Measurements from ENCODE around the gene ALLC.
"Not testable (repeated sequence)": the region's sequence is repeated elsewhere in the genome, so short reads cannot be mapped to it uniquely, and the experiment has no call there.

The ALLC gene

DNA sequence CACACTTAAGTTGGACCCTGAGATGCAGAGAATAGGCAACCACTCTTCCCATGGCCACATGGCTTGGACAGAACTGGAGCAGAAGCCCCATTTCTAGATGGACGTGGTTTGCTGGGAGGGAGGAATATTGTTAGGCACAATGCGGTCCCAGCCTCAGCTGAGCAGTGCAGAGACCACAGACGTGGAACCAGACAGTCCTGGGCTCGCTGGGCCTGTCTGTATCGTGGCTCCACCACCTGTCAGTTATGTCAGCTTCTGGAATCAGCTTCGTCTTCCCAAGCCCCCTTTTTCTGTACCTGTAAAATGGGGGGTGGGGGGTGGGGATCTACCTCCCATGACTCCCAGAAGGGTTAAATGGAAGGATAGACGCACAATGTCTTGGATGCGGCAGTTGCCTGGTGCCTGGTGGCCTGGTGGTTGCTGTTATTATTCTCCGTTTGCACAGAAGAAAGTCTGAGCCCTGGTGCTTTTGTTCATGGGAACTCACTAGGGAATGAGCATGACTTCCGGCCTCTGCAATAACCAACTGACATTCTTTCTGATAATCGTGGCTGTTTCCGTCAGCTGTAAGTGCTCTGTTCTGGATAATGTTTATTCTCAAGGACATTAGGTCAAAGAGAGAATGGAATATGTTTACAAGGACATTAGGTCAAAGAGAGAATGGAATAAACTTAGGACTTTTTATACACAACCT, 31.7 kb upstream of the ALLC start:
- DNase-seq (ENCODE audit: low spot score) = no peak

DNA sequence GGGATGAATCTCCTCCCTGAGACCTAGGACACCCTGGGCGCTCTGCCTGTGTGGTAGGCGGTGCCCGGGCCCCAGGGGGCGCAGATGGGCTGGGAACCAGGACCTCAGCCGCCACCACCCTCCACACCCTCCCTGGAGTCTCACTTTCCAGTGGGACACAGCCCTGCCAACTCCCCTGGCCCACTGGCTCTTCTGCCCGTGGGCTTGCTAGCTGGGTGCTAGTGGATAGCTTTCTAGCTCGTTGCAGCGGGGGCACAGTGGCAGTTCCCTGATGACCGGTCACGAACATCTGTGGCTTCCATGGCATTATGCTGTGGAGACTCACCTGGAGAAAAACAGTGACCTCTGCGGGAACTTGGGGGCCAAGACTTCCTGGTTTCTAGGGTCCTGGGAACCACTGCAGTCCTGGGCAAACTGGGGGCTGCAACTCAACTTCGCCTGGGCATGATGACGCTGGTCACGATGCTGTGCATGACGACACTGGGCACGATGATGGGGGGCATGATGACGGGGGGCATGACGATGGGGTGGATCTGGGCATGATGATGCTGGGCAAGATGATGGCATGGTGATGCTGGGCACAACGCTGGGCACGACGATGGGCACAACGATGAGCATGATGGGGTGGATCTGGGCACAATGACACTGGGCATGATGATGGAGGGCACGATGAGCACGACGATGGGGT, 31.0 kb upstream of the ALLC start:
- no peak for DNase-seq (ENCODE audit: low spot score)

DNA sequence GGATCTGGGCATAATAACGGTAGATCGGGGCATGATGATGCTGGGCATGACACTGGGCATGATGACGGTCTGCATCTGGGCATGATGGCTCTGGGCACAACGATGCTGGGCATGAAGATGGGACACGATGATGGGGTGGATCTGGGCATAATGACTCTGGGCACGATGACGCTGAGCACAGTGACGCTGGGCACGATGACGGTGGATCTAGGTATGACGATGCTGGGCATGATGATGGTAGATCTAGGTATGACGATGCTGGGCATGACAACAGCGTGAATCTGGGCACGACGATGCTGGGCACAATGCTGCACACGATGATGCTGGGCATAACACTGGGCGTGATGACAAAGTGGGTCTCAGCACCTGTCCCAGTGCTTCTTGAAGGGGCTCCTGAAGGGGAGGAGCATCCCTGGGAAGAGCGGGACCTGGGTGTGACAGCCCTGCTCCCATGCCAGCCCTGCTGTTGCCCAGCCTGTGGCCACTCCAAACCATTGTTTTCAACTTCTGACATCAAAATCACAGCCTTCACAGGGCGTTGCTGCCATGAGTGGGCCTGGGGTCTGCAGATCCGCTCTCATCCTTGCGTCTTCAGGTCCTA, 30.4 kb upstream of the ALLC start:
- DNase-seq (ENCODE audit: low spot score) = no peak

DNA sequence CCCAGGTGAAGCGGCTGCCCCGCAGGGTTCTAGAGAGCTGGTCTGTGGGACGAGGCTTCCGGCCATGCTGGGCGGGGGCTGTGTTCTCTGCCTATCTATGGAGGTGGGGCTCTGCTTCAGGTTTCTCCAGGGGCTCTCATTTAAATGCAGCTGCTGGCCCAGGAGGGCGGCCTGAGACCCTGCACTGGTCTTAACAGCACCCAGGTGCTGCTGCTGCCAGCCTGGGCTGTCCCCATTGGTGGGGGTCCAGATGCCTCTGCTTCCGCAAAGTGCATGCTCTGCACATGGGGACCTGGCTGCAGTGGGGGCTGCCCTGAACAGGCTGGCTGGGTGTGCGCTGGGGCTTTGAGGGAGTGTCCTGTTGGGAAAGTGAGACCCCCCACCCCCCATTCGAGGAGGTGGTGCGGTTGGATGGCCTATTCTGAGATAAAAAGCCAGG, 29.7 kb upstream of the ALLC start:
- DNase-seq (ENCODE audit: low spot score) = no peak

DNA sequence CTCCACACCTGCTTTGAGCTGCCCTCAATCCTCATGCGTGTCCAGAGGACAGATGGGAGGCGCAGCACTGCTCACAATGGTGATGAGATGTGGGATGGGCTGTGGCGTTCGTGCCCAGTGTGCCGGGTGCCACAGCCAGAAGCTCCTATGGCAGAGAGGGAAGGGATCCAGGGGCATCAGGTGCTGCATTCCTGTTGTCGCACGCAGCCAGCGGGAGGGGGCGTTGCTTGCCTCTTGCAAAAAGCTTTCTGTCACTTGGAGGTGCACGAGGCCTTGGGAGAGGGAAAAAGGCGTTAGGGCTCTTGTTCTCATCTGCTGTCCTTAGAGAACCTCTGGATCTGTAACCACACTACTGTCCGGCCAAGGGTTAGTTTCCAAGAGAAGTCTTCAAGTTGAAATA, 29.2 kb upstream of the ALLC start:
- DNase-seq (ENCODE audit: low spot score) = no peak

DNA sequence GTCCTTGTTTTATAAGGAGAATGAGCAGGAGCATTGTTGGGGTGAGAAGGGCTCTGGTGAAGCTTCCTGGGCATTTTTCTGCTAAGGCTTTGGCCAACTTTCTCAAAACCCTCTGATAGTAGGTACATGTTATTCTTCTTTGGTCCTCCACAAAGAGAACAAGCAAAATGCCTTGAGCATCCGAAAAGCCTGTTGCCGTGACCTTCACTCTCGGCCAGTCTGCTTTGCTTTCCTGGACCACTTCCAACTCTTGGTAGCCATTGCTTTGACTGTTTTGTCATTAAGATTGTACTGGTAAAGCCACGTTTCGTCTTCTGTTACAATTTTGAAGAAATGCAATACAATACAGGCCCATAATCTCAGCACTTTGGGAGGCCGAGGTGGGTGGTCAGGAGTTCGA, 27.4 kb upstream of the ALLC start:
- no peak for DNase-seq (ENCODE audit: low spot score)

DNA sequence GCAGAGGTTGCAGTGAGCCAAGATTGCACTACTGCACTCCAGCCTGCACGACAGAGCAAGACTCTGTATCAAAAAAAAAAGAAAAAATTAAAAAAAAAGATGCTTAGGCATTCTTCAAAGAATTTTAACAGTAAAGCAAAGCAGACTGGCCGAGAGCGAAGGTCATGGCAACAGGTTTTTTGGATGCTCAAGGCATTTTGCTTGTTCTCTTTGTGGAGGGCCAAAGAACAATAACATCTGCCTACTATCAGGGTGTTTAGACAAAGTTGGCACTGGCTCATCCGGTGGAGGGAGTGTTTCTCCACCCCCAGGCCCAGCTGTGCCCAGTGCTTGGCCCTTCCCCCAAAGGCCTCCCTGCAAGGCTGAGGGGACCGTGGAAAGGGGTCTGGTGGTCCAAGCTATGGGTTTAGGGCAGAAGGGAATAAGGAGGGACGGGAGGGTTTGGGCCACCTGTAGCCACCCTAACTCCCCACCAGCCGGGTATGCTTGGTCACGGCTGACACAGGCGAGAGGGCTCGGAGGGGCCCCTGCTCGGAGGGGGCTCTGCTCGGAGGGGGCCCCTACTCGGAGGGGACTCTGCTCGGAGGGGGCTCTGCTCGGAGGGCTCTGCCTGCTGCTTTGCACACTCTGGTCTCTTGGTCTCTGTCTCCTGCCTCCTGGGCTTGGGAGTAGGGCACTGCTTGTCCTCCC, 26.7 kb upstream of the ALLC start:
- DNase-seq (ENCODE audit: low spot score) = no peak

DNA sequence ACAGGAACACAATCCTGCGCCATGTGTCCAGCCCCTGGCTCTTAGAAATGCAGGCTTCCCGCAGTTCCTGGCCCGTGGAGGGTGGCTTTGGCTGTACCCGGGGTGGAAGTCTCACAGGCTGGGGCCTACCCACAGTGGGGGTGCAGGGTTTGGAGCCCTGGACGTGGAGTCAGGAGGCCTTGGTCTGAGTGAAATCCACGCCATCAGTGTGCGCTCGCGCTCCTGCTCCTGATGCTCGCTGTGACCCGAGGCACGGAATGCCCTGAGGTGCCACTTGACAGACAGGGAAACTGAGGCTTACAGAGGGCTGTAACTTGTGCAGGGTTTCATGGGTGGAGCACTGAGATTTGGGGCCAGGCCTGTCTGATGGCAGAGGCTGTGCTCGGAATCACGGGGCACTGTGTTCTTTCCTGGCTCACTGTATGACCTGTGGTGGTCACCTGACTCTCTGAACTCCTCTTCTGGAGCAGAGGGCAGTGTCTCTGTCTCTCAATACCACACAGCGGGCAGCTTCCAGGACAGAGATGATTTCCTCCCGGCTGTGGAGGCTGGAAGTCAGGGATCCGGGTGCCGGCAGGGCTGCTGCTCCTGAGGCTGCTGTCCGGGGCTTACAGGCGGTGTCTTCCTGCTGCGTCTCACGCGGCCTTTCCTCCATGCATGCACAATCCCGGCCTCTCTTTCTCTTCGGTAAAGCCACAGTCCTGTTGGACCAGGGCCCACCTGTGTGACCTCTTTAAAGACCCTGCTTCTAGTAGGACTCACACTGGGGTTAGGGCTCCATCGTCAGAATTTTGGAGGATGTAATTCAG, 25.9 kb upstream of the ALLC start:
- DNase-seq (ENCODE audit: low spot score) = no peak

DNA sequence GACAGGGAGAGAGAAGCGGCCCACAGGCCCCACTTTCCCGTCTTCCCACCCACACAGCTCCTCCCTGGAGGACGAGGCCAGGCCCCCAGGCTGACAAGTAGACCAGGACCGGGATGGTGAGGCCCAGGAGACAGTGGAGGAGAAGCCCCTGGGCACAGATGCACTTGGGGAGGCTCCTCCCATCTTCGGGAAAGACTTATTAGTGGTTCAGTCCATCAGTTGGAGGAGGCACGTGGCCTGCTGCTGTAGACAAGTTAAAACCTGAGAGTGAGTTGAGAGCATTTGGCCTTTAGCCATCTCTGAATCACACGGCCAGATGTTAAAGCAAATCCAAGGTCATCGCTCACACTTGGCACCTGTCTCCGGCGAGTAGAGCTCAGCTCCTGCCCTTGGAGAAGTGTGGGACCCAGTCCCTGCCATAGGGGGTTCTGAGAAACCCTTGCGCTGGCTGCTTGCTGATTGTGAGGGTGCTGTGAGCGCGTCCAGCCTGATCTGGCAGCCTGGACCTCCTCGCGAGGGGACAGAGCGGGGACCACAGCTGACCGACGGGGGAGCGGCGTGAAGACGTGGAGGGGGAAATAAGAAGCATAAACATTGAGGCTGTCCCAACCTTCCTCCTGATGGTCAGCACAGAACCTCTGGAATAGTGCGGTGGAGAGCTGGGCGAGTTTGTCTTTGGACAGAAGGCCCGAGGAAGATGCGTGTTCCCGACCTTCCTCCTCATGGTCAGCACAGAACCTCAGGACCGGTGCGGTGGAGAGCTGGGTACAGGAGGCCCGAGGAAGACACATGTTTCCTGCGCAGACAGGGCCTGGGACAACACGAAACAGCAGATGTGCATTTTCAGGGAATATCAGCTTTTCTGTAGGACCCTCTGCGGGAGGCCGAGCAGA, 24.7 kb upstream of the ALLC start:
- DNase-seq (ENCODE audit: low spot score) = no peak

DNA sequence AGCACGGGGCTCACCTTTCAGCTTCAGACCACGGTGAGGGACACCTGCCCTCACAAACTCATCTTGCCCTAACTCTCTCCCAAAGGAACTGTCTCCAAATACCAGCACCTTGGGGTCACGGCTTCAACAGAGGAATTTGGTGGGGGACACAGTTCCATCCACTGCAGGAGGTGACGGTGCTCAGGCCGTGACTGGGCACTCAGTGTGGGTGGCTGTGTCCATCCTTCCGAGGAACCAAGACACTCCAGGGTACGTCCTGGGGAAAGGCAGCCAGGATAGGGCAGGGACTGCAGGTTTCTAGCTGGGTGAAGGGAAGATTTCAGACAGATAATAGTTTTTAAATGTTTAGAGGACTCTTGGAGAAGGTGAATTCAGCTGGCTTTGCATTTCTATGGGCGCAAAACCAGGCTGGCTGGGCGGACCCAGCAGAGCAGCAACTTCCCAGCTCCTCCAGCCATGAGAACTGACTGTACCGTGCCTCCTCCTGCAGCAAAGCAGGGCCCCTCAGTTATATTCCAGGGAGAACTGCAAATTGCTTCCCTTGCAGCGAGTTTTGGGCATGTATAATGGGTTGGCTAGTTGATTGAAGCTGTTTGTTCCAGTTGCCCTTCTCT, 23.9 kb upstream of the ALLC start:
- no peak for DNase-seq (ENCODE audit: low spot score)

DNA sequence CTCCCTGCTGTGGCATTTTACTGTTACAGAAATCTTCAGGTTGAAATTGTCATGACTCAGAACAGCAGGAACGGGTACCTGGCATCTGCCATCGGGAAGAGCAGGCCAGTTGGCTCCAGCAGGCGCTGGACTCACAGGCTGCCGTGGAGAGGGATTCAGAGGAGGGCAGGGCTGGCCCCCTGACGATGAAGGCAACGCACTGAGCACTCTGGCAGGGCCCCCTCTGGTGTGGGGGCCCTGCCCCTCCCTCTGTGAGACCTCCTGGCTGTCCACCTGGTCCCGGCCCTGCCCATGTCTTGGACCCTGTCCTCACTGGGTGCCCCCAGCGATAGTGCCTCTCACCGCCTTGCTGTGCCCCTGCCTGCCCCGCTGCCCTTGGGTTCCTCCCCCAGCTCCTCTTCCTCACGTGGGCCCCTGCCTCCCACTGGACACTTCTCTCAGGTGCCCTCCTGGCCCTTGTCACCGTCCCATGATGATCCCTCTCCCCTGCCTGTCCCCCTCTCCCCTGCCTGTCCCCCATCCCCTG, 23.3 kb upstream of the ALLC start:
- DNase-seq (ENCODE audit: low spot score) = no peak

DNA sequence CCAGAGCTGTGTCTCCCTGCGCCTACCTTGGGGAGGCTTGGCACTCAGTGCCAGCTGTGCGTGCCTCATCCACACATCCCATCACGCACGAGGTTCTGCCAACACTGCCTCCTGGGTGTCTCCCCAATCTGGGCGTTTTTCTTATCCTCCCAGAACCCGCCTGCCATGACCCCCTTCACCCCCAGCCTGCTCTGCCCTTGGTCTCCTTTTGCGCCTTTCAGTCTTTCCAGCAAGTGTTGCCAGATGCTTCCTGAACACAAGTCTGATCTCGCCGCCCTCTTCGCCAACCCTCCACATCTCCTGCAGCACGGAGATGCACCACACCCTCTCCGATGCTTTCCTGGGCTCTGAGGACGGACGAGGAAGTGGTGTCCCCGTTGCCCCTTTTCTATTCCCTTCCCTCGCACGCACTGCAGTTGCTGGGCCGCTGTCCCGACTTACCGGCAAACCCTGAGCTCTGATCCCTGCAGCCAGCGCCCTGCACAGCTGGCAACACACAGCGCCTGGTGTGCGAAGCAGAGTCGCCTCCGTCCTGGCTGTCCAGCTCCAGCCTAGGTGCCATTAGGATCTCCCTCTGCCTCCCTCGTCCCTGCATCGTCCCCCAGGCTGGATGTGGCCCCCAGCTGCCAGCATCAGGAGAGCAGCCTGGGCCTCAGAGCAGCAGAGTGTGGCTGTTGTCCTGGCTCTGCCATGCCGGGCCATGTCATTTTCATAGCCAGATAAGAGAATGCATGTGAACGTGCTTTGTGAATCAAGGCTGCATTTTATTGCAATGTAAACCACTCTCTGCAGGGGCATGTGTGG, 22.6 kb upstream of the ALLC start:
- peak; percentile 22 for DNase-seq (ENCODE audit: low spot score)

DNA sequence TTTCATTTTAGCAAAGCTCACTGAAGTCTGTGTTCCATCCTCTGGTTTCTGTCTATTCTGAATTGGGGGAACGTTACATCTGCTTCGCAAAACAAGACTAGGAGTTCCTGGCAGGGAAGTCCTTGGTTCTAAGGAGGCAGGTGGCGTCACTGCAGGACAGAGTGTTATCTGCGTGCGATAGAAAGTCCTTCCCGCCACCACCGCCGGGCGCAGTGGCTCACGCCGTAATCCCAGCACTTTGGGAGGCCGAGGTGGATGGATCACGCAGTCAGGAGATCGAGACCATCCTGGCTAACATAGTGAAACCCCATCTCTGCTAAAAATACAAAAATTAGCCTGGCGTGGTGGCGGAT, 22.0 kb upstream of the ALLC start:
- DNase-seq (ENCODE audit: low spot score) = not testable (repeated sequence)

DNA sequence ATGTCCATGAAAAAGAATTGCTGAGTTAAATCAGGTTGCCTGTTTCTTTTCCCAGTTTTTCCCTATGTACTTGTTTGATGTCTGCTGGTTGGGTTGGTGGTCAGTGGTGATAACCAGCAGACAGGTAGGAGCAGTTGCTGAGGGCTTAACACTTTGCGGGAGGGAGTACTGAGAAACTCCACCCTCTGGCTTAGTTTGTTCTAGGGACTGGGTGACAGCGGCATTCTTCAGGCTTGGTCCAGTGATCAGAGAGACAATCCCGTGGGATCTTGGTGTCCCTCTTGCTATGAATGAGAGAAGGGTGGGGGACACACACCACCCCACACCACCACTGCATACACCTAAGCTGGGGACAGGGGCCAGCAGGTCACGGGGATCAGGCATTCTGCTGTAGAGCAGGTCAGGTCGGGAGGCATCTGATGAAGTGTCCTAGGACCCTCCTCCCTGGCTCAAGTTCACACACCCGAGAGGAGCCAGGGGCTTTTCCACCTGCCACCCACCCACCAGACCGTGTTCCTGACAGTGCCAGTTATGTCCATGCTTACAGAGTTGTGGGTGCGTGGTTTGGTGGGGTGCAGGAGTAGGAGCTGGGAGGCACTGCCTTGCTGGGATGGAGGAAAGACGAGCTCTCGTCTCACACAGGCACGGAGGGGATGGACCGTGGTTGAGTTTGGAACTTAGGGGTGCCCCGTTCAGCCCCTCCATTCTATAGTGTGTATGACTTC, 21.3 kb upstream of the ALLC start:
- no peak for DNase-seq (ENCODE audit: low spot score)

DNA sequence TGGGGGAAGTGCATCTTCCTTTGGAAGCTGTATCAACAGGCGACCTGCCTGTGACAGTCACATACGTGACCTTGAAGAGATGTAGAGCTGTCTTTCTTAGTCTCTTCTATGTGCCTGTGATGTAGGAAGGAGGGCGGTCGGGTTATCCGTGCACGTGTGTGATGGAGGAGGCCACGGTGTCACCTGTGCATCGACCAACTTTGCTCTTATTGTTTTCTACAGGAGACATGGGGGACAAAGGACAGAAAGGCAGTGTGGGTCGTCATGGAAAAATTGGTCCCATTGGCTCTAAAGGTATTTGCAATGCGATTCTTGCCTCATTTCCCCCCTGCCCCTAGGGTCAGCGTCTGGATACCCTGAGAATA, 20.7 kb upstream of the ALLC start:
- DNase-seq (ENCODE audit: low spot score) = no peak

DNA sequence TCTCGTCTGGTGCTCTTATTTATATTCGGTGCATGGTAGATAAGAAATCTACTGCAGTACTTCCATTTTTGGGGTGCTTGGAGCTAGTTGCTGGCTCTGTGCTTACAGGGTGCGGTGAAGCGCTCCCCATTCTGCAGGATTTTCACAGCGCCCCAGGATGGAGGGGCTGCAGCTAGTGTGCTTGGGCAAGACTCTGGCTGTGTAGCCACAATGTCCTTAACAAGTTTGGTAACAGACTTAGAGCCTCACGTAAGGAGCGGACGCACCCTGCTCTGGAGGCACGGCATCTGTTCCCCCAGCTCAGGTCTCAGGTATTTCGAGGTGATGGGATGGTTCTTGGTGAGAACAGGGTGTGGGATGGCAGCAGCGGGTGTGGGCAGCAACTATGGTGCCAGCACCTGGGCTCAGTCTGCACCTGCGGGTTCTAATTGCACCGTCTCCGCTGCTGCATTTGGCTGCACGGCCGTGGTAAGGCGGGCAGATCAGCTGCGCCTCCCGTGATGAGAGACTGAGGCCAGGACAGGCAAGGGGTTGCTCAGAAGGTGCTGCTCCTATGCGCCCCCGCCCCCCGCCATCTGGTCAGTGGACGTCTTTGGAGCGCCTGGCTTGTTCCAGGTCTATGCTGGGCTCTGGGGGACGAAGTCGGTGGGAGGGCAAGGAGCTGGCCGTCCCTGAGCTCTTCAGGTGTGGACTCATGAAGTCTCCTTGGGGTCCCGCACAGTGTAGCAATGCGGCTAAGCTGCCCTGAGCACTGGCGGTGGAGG, 20.1 kb upstream of the ALLC start:
- DNase-seq (ENCODE audit: low spot score) = no peak

DNA sequence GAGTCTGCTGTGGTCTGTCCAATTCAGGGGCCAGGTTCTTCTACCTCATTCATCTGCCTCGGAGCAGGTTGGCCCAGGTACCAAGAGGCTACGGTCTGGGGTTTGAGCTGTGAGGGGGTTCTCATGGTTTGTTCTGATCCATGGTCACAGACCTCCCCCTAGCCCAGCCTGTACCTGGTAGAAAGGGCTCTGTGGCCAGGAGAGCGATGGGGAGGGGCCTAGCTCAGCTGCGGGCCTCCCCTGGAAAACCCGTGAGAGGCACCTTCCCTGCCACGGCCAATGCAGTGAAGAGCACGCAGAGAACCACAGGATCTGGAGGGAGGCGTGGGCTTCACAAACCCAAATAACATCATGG, 19.6 kb upstream of the ALLC start:
- DNase-seq (ENCODE audit: low spot score) = no peak

DNA sequence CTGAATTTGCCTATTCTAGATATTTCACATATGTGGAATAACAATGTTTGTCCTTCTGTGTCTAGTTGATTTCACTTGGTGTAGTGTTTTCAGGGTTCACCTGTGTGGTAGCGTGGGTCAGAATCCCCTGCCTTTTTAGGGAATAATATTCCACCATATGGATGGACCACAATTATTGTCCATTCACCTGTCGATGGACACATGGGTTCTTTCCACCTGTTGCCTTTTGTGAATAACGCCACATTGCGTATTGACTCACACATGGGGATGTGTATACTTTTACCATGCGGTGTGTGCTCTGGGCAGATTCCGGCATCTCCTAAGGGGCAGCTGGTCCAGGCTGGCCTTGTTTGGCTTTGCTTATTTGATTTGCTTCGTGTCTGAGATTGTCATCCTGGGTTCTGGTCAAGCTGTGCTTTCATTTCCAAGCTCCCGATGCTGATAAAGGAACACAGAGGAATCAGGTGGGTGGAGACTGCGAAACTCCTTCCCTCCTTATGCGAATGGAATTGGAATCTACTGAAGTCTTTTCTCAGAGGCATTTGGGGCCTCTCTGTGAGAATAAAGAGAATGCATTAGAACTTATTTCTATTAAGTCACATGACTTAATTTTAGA, 18.9 kb upstream of the ALLC start:
- DNase-seq (ENCODE audit: low spot score) = no peak
